CD14-positive monocyte (primary cell): ENCODE measurements around the gene NCDN. TPM values are rescaled to one million over a fixed set of nuclear protein-coding genes. Genes with fewer than 3 reads are reported as not detected.

Source experiments
- DNase-seq, 3 donors: peaks; one replicate each; pipeline ENCODE4 v3.0.0-alpha.2; 2011 to 2022
- H2AFZ ChIP-seq: 2 replicates; pipeline ENCODE4 v1.6.0; 2012; ENCODE audit warnings: mild to moderate bottlenecking, low read depth, low read length, inconsistent platforms; ENCODE audit not compliant: insufficient read depth, poor library complexity, severe bottlenecking
- H3K27ac ChIP-seq, 2 donors: 1 replicate in 1 of 2; 2 replicates in 1 of 2; pipeline ENCODE4 v1.5.1; 2012 to 2013; ENCODE audit warnings: low read length in 2 of 2, control low read depth in 1 of 2, inconsistent platforms in 1 of 2, low read depth in 1 of 2, mild to moderate bottlenecking in 1 of 2
- H3K27me3 ChIP-seq, 2 donors: one replicate each; pipeline versions ENCODE4 v1.6.0 to v1.6.1; 2011 to 2013; ENCODE audit warnings: low read length in 2 of 2; ENCODE audit not compliant: control insufficient read depth in 2 of 2, insufficient read depth in 2 of 2
- H3K36me3 ChIP-seq, 2 donors: replicated peaks in 1 of 2; 1 replicate in 1 of 2; 2 replicates in 1 of 2; pipeline versions ENCODE4 v1.5.1 to v1.6.1; 2012 to 2013; ENCODE audit warnings: low read length in 2 of 2, control low read depth in 1 of 2, inconsistent platforms in 1 of 2, mild to moderate bottlenecking in 1 of 2; ENCODE audit not compliant: insufficient read depth in 2 of 2, control insufficient read depth in 1 of 2
- H3K4me1 ChIP-seq, 2 donors: 1 replicate in 1 of 2; 2 replicates in 1 of 2; pipeline versions ENCODE4 v1.5.1 to v1.6.1; 2012 to 2013; ENCODE audit warnings: low read length in 2 of 2, control low read depth in 1 of 2, inconsistent platforms in 1 of 2, mild to moderate bottlenecking in 1 of 2, moderate library complexity in 1 of 2; ENCODE audit not compliant: insufficient read depth in 2 of 2, control insufficient read depth in 1 of 2
- H3K4me2 ChIP-seq: replicated peaks from 2 replicates; pipeline ENCODE3; 2012; ENCODE audit warnings: low read length, moderate library complexity, mild to moderate bottlenecking; ENCODE audit not compliant: poor library complexity, severe bottlenecking; ENCODE audit errors: extremely low read depth
- H3K4me3 ChIP-seq, 3 experiments: fragments of 200-600 bp in 1 of 3; sonication (generic) in 1 of 3; replicated peaks in 1 of 3; 1 replicate in 2 of 3; 2 replicates in 1 of 3; pipeline ENCODE4 v1.5.1; 2011 to 2013; ENCODE audit warnings: low read length in 3 of 3, mild to moderate bottlenecking in 3 of 3, control low read depth in 2 of 3, low read depth in 2 of 3, inconsistent platforms in 1 of 3, moderate library complexity in 1 of 3
- H3K79me2 ChIP-seq: 2 replicates; pipeline ENCODE4 v1.6.0; 2012; ENCODE audit warnings: mild to moderate bottlenecking, control low read depth, inconsistent platforms, low read length, moderate library complexity; ENCODE audit not compliant: insufficient read depth
- H3K9ac ChIP-seq: 2 replicates; pipeline ENCODE4 v1.6.0; 2017; ENCODE audit warnings: low read length, mild to moderate bottlenecking; ENCODE audit not compliant: insufficient read depth, poor library complexity, severe bottlenecking
- H3K9me3 ChIP-seq, 2 donors: replicated peaks in 1 of 2; 1 replicate in 1 of 2; 2 replicates in 1 of 2; pipeline versions ENCODE4 v1.5.1 to v1.6.1; 2012 to 2013; ENCODE audit warnings: low read length in 2 of 2, control low read depth in 1 of 2; ENCODE audit not compliant: control insufficient read depth in 1 of 2, insufficient read depth in 1 of 2
- H4K20me1 ChIP-seq: 2 replicates; pipeline ENCODE4 v1.6.0; 2012; ENCODE audit warnings: mild to moderate bottlenecking, low read length, control low read depth, moderate library complexity; ENCODE audit not compliant: insufficient read depth
- H3K27ac Mint-ChIP-seq, 7 donors: one replicate each; pipeline ENCODE4 v1.8.0; 2020; ENCODE audit warnings: mild to moderate bottlenecking in 7 of 7, mixed read lengths in 7 of 7, moderate library complexity in 6 of 7, inconsistent platforms in 2 of 7
- H3K27me3 Mint-ChIP-seq, 3 donors: one replicate each; pipeline ENCODE4 v1.8.0; 2021 to 2022; ENCODE audit warnings: low read depth in 3 of 3, mild to moderate bottlenecking in 3 of 3, mixed read lengths in 3 of 3, moderate library complexity in 3 of 3, inconsistent platforms in 1 of 3
- H3K36me3 Mint-ChIP-seq, 2 donors: one replicate each; pipeline ENCODE4 v1.8.0; 2020; ENCODE audit warnings: mixed read lengths in 2 of 2, inconsistent platforms in 1 of 2, mild to moderate bottlenecking in 1 of 2
- H3K4me1 Mint-ChIP-seq: one replicate; pipeline ENCODE4 v1.8.0; 2020; ENCODE audit warnings: mild to moderate bottlenecking, mixed read lengths
- H3K4me3 Mint-ChIP-seq, 2 donors: one replicate each; pipeline ENCODE4 v1.8.0; 2020; ENCODE audit warnings: mild to moderate bottlenecking in 2 of 2, mixed read lengths in 2 of 2, moderate library complexity in 1 of 2
- H3K9me3 Mint-ChIP-seq, 7 donors: one replicate each; pipeline ENCODE4 v1.8.0; 2020 to 2022; ENCODE audit warnings: mixed read lengths in 7 of 7, mild to moderate bottlenecking in 6 of 7, moderate library complexity in 6 of 7, inconsistent platforms in 2 of 7
- WGBS: methylation state at CpG from one replicate; pipeline ENCODE4 v1.1.5; 2013; ENCODE audit warnings: missing lambda C conversion rate; ENCODE audit not compliant: insufficient coverage; 5-methylcytosine and 5-hydroxymethylcytosine counted together
- intact Hi-C, 2 donors: fragments of 100-400 bp; cut with micrococcal nuclease; formaldehyde crosslinking; loops; one replicate each; pipeline versions ENCODE4 v1.15.0 to v1.15.1; 2023
- polyA plus RNA-seq, 3 donors: library from polyadenylated mRNA; depleted of rRNA in 1 of 3; unstranded in 2 of 3; stranded (reverse) in 1 of 3; fragments of 300-500 nt in 2 of 3; fragments of >200 nt in 1 of 3; fragmentation: Illumina TruSeq in 2 of 3; gene quantifications; 1 replicate in 2 of 3; 2 replicates in 1 of 3; pipeline ENCODE4 v1.2.3, GENCODE V29; 2012 to 2021
- TF ChIP-seq, protein P1 (sequence below): fragments of 200-600 bp; IDR thresholded peaks from one replicate; pipeline ENCODE4 v1.8.0; 2022; ENCODE audit warnings: antibody characterized with exemption, mild to moderate bottlenecking

NCDN gene
- polyA plus RNA-seq, 3 donors: 5.0 to 7.9 (median 7.0) TPM

DNA sequence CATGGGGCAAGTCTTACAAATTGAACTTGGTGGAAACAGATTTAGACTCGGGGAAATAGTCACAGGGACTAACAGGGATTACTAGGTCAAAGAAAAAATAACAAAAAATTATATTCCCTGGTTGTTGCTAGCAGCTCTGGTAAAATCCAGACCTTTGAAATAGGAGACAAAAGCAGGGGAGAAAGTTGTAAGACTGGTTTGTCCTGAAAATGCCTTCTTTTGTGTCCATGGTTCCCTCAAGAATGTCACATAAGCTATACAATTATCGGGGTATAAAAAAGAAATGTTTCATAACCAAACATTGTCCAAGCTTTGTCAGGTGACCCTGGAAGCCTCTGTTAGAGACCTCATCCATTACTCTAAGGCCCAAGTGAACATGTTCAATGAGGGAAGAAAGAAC, 33.5 kb upstream of the NCDN start:
- no peak overlapping the region for H3K9ac ChIP-seq
- TF ChIP-seq, protein P1, sequence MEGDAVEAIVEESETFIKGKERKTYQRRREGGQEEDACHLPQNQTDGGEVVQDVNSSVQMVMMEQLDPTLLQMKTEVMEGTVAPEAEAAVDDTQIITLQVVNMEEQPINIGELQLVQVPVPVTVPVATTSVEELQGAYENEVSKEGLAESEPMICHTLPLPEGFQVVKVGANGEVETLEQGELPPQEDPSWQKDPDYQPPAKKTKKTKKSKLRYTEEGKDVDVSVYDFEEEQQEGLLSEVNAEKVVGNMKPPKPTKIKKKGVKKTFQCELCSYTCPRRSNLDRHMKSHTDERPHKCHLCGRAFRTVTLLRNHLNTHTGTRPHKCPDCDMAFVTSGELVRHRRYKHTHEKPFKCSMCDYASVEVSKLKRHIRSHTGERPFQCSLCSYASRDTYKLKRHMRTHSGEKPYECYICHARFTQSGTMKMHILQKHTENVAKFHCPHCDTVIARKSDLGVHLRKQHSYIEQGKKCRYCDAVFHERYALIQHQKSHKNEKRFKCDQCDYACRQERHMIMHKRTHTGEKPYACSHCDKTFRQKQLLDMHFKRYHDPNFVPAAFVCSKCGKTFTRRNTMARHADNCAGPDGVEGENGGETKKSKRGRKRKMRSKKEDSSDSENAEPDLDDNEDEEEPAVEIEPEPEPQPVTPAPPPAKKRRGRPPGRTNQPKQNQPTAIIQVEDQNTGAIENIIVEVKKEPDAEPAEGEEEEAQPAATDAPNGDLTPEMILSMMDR: no peak
- Mint-ChIP-seq H3K9me3 (peaks cover 11 to 29% (median 17%) of the 10 kb centered on the region in 7 donors), H3K27ac (no peak overlapping the region), H3K4me3 (no peak overlapping the region), H3K4me1 (no peaks in the 10 kb centered on the region), H3K27me3 (no peaks in the 10 kb centered on the region), H3K36me3 (peaks cover 14 to 16% of the 10 kb centered on the region in 2 donors)
- intact Hi-C loops: no loop called here
- H3K4me2 ChIP-seq: no peak overlapping the region
- DNase-seq: no peak
- no peaks in the 10 kb centered on the region for H3K27me3 ChIP-seq
- H3K4me1 ChIP-seq: no peaks in the 10 kb centered on the region
- no CpG with 5 or more reads among the region's 2 CpGs for WGBS
- no peaks in the 10 kb centered on the region for H4K20me1 ChIP-seq
- H3K79me2 ChIP-seq: peaks cover 4% of the 10 kb centered on the region
- H3K27ac ChIP-seq: no peak overlapping the region
- H3K36me3 ChIP-seq: no peaks in the 10 kb centered on the region
- no peak overlapping the region for H3K4me3 ChIP-seq
- H3K9me3 ChIP-seq: peaks cover 6 to 16% of the 10 kb centered on the region in 2 donors
- no peak overlapping the region for H2AFZ ChIP-seq

DNA sequence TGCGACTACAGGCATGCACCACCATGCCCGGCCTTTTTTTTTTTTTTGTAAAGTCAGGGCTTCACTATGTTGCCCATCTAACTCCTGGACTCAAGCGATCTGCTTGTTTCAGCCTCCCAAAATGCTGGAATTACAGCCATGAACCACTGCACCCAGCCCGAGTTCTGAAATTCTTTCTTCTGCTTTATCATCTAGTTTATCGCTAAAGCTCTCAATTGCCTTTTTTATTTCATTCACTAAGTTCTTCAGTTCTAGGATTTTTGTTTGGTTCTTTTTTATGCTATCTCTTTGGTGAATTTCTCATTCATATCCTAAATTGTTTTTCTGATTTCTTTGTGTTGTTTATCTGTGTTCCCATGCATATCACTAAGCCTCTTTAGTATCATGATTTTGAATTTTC, 27.4 kb upstream of the NCDN start:
- Mint-ChIP-seq H3K27me3 (peaks cover 0 to 1% (median 0%) of the 10 kb centered on the region in 3 donors), H3K27ac (no peak overlapping the region), H3K9me3 (peaks cover 33 to 49% (median 41%) of the 10 kb centered on the region in 7 donors), H3K4me1 (no peaks in the 10 kb centered on the region), H3K4me3 (no peak overlapping the region), H3K36me3 (peaks cover 43 to 52% of the 10 kb centered on the region in 2 donors)
- no peak for DNase-seq
- Histone ChIP-seq H3K4me2 (no peak overlapping the region), H3K79me2 (peaks cover 28% of the 10 kb centered on the region), H3K4me1 (no peaks in the 10 kb centered on the region), H3K4me3 (no peak overlapping the region), H4K20me1 (no peaks in the 10 kb centered on the region), H3K27me3 (no peaks in the 10 kb centered on the region), H3K9me3 (peaks cover 23 to 41% of the 10 kb centered on the region in 2 donors), H3K27ac (no peak overlapping the region), H3K36me3 (peaks cover 11 to 47% of the 10 kb centered on the region in 2 donors), H3K9ac (no peak overlapping the region), H2AFZ (no peak overlapping the region)
- TF ChIP-seq, protein P1: no peak
- intact Hi-C loops: no loop called here
- 72% methylated on average over 4 of the region's 5 CpGs for WGBS
